AG20443 (cell line): ENCODE measurements around the gene NOP58.
"Not testable (repeated sequence)": the region's sequence is repeated elsewhere in the genome, so short reads cannot be mapped to it uniquely, and the experiment has no call there.

ENCODE experiments used
- DNase-seq: peaks from one replicate; pipeline ENCODE4 v3.0.0; 2012; ENCODE audit warnings: low spot score, mixed read lengths

Gene NOP58, protein sequence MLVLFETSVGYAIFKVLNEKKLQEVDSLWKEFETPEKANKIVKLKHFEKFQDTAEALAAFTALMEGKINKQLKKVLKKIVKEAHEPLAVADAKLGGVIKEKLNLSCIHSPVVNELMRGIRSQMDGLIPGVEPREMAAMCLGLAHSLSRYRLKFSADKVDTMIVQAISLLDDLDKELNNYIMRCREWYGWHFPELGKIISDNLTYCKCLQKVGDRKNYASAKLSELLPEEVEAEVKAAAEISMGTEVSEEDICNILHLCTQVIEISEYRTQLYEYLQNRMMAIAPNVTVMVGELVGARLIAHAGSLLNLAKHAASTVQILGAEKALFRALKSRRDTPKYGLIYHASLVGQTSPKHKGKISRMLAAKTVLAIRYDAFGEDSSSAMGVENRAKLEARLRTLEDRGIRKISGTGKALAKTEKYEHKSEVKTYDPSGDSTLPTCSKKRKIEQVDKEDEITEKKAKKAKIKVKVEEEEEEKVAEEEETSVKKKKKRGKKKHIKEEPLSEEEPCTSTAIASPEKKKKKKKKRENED

GRCh38 chr2:202265467-202266277 lies at the start of gene NOP58:
Gene NOP58 (plus strand): TSS chr2:202265763. CDS start chr2:202265942, 179 bp downstream.
- DNase-seq: peak; percentile 96

DNA sequence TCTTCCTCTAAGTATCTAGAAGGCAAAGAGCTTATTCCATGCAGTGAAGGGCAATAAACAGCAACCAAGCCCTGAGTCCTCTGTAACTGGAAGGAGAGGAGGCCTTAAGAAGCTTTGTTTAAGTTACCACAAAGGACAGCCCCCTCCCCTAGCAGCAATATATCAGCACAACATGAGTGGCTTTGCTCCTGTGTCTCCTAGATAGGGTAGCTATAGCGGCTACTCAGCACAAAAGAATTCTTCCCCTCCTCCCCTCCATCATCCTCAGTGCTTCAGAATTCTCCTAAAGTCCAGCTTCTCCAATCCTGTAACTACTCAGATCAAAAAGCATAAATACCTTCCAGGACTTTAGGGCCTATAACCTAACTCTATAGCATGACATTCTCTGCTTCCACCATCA lies 43.7 kb upstream of the NOP58 start:
- peak; percentile 19 for DNase-seq

DNA sequence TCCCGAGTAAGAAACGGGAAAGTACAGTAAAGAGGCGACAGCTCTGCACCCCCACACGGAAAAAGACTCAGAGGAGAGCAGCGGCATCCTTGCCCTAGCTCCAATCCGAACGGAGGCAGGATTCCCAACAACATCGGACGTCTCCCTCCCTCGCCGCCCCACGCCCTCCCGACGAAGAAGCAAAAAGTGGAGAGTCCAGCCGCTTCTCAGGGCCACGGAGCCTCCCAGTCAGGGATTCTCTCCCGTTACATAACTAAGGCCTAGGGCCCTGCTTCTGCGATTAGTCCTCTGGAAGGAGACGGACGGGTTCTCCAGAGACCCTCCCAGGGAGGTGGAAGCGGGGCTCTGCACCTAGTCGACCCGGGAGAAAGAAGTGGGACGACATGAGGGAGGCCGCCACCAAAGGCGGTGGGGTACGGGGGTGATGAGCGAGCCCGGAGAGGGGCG lies 27.8 kb upstream of the NOP58 start:
- peak; percentile 76 for DNase-seq

- peak; percentile 94 for DNase-seq
These were observed 27.0 kb upstream of the NOP58 start, which contains the start of gene SUMO1 for GRCh38 chr2:202238234-202239197. Gene SUMO1 (minus strand): TSS chr2:202238597. CDS start chr2:202238451, 146 bp downstream.

DNA sequence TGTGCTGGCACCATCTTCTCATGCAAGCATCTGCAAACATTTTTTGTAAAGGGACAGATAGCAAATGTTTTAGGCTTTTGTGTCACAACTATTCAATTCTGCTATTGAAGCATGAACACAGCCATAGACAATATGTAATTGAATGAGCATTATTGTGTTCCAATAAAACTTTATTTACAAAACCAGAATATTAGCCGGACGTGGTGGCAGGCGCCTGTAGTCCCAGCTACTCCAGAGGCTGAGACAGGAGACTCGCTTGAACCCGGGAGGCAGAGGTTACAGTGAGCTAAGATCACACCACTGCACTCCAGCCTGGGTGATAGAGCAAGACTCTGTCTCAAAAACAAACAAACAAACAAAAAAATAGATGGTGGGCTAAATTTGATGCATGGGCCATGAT lies 17.9 kb upstream of the NOP58 start:
- DNase-seq: not testable (repeated sequence)

GRCh38 chr2:202249521-202250253 lies 15.9 kb upstream of the NOP58 start:
- DNase-seq: no peak

DNA sequence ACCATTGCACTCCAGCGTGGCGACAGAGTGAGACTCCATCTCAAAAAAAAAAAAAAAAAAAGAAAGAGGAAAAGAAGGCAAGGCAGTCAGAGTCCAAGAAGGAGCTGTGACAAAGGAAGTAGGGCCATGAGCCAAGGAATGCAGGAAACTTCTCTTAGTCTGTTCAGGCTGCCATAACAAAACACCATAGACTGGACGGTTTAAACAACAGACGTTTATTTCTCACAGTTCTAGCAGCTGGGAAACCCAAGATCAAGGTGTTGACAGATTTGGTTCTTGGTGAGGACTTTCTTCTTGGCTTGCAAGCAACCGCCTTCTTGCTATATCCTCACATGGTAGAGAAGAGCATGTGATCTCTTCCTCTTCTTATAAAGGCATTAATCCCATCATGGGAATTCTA lies 14.1 kb upstream of the NOP58 start:
- DNase-seq: no peak

- DNase-seq: peak; percentile 22
These were observed 4.0 kb upstream of the NOP58 start for GRCh38 chr2:202261531-202261930.

DNA sequence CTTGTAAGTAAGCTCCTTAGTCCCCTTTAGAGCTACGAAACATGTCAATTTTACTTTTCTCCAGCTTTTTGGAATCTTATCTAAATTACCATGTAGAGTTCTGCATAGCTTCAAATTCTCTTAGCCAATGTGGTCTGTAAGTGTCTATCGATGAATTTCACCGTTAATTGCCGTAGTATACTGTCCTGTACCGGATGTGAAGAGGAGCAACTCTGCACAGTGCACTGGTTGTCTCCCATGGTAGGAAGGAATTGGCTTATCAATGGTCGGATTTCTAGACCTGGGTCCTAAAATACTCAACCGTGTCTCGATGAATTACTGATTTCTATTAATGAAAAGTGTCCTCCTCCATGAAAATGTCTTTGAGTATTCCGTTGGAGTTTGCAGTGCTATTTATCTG lies 1.9 kb downstream of the NOP58 start:
- DNase-seq: no peak

DNA sequence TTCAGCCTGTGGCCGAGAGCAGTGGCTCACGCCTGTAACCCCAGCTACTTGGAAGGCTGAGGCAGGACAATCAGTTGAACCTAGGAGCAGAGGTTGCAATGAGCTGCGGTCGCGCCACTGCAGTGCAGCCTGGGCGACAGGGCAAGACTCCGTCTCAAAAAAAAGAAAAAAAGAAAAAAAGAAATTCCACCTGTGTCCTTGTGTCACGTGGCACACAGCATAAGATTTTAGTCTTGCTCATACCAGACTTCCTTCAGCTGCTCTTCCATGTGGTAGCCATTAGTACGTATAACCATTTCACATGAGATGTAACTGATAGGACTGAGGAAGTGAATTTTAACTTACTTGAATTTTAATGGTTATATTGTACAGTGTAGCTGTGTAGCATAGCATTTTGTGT lies 4.0 kb downstream of the NOP58 start:
- DNase-seq: no peak

- no peak for DNase-seq
These were observed 4.9 kb downstream of the NOP58 start for GRCh38 chr2:202270487-202270886.

DNA sequence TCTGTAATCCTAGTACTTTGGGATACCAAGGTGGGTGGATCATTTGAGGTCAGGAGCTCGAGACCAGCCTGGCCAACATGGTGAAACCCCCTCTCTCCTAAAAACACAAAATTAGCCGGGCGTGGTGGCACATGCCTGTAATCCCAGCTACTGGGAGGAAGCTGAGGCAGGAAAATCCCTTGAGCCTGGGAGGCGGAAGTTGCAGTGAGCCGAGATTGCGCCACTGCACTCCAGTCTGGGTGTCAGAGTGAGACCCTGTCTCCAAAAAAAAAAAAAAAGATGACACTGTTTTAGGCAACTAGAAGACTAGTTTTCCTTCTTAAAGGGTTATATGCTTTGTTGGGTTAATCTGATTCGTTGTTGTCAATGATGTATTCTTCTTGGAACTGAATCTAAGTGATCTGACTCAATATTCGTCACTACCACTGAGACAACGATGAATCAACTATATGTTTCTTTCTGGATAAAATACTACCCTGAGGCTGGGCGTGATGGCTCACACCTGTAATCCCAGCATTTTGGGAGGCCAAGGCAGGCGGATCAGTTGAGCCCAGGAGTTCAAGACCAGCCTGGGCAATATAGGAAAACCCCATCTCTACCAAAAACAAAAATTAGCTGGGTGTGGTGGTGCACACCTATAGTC lies 10.6 kb downstream of the NOP58 start:
- peak; percentile 34 for DNase-seq

- DNase-seq: peak; percentile 33
These were observed 12.6 kb downstream of the NOP58 start for GRCh38 chr2:202278036-202278760.

DNA sequence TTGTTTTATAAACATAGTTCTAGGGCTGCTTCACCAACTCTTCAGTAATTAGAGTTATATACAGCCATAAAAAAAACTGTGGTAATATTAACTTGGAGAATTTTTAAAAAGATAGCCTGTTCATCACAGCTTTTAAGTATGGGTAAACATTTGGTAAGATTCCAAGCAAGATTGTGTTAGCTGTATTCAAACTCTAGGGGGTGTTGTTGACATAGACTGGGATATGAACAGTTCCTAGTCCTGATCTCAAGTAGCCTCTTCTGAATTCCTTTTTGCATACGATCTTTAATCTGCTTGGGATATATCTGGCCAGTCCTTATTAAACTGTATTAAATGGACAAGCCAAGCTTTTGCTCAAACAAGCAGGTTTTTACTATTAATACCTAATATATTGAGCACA lies 13.4 kb downstream of the NOP58 start:
- peak; percentile 66 for DNase-seq

DNA sequence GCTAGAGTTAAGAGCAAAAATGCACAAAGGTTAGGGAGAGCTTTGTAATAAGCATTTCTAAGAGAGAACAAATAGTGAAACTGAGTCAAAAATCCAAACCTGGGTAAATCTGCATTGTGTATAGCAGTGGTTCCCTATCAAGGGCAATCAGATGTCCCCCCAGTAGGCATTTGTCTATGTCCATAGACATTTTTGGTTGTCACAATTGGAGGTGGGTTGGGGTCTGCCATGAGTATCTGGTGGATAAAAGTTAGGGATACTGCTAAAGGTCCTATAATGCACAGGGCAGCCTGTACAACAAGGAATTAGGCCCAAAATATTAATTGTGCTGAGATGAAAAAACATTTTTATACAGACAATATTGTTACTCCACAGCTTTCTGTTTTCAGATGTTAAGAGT lies 21.0 kb downstream of the NOP58 start:
- DNase-seq: no peak

GRCh38 chr2:202289394-202290204 lies 24.0 kb downstream of the NOP58 start:
- no peak for DNase-seq

DNA sequence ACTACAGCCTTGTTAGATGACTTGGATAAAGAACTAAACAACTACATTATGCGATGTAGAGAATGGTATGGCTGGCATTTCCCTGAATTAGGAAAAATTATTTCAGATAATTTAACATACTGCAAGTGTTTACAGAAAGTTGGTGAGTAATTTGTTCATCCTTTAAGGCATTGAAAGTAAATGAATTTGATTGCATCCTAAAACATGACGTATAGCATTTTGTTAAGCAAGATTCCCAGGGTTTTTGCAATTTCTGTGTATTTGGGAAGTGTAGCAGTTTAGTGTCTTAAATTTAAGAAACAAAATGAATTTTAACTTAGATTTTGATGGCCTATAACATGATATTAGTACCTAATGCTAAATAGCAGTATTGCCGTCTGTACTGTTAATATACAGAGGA lies 24.8 kb downstream of the NOP58 start:
- no peak for DNase-seq

- no peak for DNase-seq
These were observed 25.4 kb downstream of the NOP58 start for GRCh38 chr2:202290970-202291369.

- DNase-seq: no peak
These were observed 34.1 kb downstream of the NOP58 start for GRCh38 chr2:202299712-202300111.
